ENCODE results near the gene AOC1.

GRCh38 chr7:150909200-150909995, 57.1 kb downstream of the AOC1 start:
- TF ChIP-seq CTCF (IDR thresholded peaks at IDR 0.05) (no peak), POLR2AphosphoS5 (IDR thresholded peaks at IDR 0.05) (no peak)
